ENCODE measurements around the gene DUSP9.
"Not testable (repeated sequence)": the region's sequence is repeated elsewhere in the genome, so short reads cannot be mapped to it uniquely, and the experiment has no call there.

Gene DUSP9

DNA sequence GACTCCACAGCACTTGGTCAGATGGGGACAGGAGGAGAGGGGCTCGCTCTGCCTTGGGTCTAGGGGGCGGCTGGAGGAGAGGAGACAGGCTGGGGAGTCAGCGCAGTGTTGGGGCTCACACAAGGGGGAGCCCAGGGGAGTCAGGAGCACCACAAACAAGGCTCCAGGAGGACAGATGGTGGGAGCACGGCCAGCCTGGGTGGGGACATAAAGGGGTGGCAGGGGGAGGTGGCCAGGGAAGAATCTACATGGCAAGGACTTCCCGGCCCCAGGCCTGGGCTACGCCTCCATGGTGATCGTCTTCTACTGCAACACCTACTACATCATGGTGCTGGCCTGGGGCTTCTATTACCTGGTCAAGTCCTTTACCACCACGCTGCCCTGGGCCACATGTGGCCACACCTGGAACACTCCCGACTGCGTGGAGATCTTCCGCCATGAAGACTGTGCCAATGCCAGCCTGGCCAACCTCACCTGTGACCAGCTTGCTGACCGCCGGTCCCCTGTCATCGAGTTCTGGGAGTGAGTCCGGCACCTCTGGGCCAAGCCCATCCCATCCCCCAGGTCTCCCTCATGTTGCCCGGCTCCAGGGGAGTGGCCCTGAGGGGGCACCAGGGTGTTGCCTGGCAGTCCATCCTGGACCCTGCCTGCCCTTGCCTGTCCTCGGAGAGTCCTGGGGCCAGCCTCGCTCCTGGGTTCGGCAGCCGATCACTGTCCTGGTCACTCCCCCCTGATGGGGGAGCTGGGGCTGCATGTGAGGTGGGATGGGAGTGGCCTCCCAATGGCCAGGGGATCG is 44.2 kb downstream of the DUSP9 start:
- DNase-seq (ENCODE audit: low read depth in 2 of 2), result not testable (repeated sequence)

DNA sequence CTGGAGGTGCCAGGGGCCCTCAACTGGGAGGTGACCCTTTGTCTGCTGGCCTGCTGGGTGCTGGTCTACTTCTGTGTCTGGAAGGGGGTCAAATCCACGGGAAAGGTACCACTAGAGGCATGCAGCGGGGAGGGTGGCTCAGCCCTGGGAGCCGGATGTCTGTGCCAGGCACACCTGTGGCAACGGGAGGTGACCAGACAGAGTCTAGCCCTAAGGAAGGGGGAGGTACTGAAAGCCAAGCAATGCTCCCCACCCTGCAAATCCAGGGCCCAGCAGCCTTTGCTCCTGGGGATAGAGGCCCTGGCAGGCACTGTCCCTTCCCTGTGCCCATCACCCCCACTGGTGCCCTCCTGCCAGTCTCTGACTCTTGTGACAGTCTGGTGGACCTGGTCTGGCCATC is 45.0 kb downstream of the DUSP9 start:
- no peak for DNase-seq (ENCODE audit: low read depth in 2 of 2)

DNA sequence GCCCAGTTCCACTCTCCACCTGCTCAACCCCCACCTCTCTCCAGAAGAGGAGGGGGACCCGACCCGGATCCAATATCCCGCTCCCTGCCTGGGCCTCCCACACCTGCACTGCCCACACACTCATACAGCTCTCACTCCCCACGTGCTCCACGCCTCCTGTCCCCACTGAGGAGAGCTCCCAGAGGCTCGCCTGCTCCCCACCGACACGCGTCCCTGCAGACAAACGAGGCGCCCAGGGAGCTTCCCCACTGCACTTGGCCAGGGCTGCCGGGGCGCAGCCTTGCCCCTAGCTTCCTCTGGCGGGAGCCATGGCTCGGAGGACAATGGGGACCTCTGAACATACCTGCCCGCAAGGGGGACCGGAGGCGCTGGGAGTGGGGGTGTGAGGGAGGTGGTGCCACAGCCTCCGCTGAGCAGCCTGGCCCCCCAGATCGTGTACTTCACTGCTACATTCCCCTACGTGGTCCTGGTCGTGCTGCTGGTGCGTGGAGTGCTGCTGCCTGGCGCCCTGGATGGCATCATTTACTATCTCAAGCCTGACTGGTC is 45.7 kb downstream of the DUSP9 start:
- no peak for DNase-seq (ENCODE audit: low read depth in 2 of 2)

DNA sequence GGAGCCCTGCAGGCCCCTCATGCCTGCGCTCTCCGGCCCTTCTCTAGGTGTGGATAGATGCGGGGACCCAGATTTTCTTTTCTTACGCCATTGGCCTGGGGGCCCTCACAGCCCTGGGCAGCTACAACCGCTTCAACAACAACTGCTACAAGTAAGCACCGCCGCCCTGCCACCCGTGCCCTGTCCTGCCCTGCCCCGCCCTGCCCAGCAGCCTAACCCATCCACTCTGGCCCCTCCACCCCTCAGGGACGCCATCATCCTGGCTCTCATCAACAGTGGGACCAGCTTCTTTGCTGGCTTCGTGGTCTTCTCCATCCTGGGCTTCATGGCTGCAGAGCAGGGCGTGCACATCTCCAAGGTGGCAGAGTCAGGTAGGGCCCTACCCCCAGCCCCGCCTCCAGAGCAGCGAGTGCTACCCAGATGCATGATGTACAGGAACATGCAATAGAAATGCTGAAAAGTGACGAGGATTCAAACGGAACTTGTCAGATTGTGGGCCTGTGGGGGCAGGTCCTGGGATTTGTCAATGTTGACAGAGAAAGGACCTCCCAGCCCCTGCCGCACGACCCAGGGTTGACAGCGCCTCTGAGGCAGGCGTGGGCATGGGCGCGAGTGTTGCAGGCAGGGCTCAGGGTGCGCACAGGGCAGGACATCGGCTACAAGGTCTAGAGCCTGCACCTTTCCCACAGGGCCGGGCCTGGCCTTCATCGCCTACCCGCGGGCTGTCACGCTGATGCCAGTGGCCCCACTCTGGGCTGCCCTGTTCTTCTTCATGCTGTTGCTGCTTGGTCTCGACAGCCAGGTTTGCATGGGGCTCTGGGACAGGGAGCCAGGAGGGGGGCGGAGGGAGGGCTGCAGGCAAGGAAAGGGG is 46.4 kb downstream of the DUSP9 start:
- DNase-seq (ENCODE audit: low read depth in 2 of 2), result no peak

DNA sequence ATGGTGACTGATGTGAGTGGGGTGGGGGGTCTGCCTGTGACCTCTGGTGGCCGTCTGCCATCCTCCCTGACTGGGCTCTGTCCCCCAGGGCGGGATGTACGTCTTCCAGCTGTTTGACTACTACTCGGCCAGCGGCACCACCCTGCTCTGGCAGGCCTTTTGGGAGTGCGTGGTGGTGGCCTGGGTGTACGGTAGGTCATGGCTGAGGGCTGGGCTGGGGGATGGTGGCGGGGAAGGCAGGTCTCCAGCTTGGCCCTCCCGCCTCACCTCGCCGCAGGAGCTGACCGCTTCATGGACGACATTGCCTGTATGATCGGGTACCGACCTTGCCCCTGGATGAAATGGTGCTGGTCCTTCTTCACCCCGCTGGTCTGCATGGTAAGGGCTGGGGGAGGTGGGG is 47.3 kb downstream of the DUSP9 start:
- not testable (repeated sequence) for DNase-seq (ENCODE audit: low read depth in 2 of 2)

DNA sequence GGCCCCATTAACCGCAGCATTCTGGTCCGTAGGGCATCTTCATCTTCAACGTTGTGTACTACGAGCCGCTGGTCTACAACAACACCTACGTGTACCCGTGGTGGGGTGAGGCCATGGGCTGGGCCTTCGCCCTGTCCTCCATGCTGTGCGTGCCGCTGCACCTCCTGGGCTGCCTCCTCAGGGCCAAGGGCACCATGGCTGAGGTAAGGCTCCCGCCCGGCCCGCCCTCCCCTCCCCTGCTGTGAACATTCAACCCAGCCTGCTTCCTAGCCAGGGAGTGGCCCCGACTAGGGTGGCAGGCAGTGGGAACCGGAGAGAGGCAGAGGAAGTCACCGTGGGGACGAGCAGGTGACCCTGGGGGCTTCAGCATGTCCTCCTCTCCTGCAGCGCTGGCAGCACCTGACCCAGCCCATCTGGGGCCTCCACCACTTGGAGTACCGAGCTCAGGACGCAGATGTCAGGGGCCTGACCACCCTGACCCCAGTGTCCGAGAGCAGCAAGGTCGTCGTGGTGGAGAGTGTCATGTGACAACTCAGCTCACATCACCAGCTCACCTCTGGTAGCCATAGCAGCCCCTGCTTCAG is 47.8 kb downstream of the DUSP9 start:
- no peak for DNase-seq (ENCODE audit: low read depth in 2 of 2)

DNA sequence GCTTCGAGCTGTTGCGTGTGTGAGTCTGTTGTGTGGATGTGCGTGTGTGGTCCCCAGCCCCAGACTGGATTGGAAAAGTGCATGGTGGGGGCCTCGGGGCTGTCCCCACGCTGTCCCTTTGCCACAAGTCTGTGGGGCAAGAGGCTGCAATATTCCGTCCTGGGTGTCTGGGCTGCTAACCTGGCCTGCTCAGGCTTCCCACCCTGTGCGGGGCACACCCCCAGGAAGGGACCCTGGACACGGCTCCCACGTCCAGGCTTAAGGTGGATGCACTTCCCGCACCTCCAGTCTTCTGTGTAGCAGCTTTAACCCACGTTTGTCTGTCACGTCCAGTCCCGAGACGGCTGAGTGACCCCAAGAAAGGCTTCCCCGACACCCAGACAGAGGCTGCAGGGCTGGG is 49.1 kb downstream of the DUSP9 start:
- DNase-seq (ENCODE audit: low read depth in 2 of 2), result no peak

DNA sequence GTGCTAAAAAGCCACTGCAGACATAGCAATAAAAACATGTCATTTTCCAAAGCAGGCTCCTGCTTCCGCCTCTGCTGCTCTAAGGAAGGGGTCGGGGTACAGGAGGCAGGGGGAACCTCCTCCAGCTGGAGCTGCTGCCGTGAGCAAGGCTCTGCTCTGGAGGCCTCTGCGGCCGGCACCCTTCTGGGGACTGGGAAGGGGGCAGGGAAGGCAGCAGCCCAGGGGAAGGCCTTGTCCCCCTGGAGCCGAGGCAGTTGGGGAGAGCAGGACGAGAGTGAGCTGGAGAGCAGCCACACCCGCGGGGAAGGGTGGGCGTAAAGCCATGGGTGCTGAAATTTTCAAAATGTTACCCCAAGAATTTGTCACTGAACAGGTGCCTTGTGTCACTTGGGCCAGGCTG is 49.5 kb downstream of the DUSP9 start:
- not testable (repeated sequence) for DNase-seq (ENCODE audit: low read depth in 2 of 2)

DNA sequence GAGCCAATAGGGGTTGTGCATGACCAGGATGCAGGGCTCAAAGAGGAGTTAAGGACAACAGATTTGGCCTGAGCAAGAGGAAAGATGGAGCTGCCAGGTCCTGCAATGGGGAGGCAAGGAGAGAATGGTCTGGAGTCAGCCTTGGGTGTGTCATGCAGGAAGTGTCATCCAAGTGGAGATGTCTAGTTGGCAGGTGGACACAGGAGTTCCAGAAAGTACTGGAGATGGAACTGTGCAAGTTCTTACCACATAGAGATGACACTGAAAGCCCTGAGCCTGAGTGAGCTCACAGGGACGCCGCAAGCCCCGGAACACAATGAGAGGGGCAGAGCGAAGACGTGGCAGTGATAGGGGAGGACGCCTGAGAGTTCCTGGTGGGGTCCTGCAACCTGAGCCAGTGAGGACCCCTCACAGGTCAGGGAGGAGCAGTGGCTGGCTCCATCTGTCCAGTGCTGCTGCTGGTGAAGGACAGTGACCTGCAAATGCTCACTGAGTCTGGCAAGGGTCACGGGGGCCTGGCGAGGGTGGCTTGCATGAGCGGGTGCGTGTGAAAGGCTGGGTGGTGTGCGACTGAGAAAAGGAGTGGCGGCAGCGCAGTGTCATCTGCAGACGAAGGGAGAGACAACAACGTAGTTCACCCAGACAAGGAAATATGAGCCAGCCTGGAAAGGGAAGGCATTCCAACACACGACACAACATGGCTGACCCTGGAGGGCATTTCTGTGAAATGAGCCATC is 50.2 kb downstream of the DUSP9 start:
- DNase-seq (ENCODE audit: low read depth in 2 of 2), result not testable (repeated sequence)

DNA sequence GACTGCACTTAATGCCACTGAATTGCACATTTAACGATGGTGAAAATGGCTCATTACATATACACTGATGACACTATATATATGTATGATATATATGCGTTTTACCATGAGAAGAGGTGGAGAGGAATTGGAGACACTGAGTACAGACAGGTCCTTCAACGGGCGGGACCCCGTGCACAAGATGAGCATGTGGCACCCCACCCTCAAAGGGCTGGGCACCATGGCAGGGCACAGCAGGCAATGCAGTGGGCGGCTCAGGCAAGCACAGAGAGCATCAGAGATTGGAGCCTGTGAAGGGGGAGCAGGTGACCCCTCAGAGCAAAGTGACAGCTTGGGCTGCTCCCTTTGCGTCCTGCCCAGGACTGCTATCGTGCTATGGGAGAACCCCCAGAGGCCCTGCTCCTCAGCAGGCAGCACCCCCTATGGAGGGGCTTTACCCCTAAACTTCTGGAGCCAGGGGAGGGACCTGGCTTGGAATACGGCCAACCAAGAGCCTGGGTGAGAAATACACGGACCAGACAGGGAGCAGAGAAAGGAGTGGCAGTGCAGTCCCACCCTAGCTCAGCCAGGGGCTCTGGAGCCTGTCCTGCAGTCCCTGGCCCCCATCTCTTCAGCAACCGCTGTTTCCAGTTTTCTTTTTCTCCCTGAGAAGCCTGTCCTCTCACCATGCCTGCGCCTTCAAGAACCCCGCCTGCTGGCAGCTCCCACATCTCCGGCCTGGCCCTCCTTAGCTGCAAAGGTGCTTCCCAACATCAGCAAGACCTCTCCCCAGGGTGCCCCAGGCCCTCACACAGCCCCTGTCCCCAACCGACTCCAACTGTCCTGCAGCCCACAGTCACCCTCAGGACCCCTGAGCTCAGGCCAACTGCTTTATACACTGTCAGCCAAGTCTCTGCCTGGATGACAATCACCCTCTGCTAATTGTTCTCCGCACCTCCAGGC is 51.2 kb downstream of the DUSP9 start:
- no peak for DNase-seq (ENCODE audit: low read depth in 2 of 2)

DNA sequence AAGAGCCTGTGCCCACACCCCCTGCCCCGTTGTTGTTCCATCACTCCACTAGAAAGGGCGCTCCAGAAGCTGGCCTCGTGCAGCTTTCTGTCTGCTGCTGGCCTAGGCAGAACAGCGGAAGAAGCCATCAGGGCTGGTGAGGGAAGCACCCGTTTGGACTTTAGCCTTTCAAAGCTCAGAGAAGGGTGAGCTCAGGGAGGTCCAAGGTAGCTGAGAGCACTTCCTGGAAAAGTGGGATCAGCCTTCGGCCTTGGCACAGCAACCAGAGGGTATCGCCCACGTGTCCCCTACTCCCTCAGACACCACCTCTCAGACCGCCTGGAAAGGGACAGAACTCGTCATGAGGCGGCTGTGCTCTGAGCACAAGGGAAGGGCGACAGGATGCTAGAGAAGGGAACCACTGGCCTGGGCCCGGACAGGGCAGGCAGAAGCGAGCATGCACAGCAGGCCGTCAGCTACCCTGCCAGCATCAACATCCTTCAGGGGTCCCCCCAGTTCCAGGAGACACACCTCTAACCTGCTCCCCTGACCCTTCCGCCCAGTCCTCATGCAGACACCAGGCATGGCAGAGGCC is 52.3 kb downstream of the DUSP9 start:
- not testable (repeated sequence) for DNase-seq (ENCODE audit: low read depth in 2 of 2)

DNA sequence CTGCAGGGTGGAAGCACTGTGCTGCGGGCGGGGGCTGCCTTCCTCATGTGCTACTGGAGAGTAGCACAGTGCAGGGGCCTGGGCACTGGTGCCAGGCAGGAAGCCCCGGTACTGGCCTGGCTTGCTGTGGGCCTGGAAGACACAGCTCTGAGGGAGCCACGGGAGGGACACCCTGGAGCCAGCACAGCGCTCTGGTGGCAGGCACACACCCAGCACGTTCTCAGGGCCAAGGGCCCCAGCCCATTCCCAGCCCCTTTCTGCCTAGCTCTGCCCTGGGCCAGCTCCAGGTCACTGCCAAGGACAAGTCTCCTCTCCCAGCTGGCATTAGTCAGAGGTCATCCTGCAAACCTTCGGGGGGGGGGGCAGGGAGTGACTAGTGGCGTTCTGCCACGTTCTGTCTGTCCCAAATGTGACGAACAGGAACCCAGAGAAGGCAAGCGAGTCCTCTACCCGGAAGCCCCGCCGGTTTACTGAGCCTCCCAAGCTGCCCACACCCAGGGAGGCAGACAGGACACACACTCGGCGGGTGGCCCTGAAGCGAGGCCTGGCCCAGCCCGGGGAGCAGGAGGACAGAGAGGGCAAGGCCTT is 52.9 kb downstream of the DUSP9 start:
- not testable (repeated sequence) for DNase-seq (ENCODE audit: low read depth in 2 of 2)

DNA sequence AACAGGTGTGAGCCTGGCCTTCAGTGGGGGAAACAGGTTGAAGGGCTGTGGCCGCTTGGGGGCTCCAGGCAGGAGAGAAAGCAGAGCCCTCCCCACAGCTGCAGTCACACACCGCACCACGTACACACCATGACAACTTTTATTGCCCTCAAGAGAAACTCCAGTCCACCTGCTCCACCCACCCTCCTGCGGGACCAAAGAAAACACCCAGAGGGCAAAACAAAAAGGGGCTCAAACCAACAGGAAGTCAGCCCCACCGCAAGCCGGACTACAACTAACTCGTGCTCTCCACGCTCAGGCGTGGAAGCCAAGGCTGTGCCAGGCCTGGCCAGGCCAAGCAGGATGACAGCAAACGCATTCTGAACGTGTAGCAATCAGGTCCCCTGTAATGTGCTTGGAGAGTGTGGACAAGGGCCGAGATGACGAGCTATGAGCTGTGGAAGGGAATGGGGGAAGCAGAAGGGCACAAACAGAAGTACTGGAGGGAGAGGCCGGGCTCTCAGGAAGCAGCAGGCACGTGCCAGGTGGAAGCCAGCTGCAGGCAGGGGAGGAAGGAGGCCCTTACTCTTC is 53.5 kb downstream of the DUSP9 start:
- DNase-seq (ENCODE audit: low read depth in 2 of 2), result no peak
